HG03460 (cell line): ENCODE data around the gene INTS3.

Source experiments
- ATAC-seq: cut with Tn5 transposase; IDR thresholded peaks from one replicate; pipeline ENCODE4 v1.9.1; 2021; ENCODE audit not compliant: unreplicated experiment

INTS3 gene

DNA sequence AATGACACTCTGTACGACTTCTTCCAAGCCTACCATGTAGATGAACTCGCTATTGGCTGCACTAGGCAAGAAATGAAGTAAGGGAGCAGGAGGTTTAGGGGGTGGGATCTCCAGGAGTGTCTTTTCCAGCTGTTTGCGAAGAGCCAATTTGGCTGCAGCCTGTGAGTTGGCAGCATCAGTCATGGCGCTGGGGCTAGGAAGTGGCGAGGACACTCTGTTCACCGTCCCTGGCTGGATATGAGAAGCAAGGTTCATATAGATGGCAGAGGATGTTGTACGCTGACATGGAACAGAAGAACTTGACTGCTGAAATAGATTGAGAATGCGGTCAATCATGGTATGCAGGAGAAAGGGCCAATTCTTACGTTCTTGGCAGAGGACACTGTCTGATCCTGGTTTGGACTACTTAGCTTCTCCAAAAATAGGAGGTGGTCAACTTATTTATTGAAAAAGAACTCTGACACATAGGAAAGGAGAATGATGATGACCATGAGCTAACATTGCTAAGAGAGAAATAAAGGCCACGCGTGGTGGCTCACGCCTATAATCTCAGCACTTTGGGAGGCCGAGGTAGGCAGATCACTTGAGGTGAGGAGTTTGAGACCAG, 88.5 kb downstream of the INTS3 start:
- ATAC-seq, result no peak

DNA sequence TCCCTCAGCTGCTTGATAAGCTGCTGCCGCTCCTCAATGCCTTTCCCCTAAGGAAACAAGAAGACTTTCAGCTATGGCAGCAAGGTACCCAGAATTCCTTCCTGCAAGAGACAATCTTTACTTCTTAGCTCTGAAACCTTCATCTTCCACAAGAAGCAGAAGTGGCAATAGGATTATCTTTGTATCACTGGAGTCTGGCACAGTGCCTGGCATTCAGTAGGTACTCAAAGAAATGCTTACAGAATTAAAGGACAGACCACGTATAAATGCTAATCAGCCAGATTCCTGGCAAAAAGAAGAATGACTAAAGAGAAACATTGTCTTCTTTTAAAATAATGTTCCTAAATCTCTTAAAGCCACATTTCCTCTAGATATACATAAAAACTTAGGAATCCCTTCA, 91.0 kb downstream of the INTS3 start:
- ATAC-seq, result no peak
